GM12878 (cell line): ENCODE results near the gene PCDHB7. TPM values are rescaled to one million over a fixed set of nuclear protein-coding genes. Genes with fewer than 3 reads are reported as not detected.
"Not testable (repeated sequence)": the region's sequence is repeated elsewhere in the genome, so short reads cannot be mapped to it uniquely, and the experiment has no call there.

Source experiments
- ATAC-seq: fragments of 200-7000 bp; cut with Tn5 transposase; 3 replicates; pipeline ENCODE4 v1.9.1; 2020; ENCODE audit warnings: mild to moderate bottlenecking, moderate library complexity
- BruUV-seq: library from RNA; stranded (reverse); fragments of 400-500 nt; replicated peaks from 2 replicates; lab custom pipeline; 2021; lab: Mats Ljungman, UMichigan
- CTCF ChIA-PET: fragments of 300-600 bp; sonication (Branson Sonifier 250); formaldehyde crosslinking; extraction: SDS; loops from one replicate; lab custom pipeline; 2021; ENCODE audit warnings: inconsistent platforms; lab: Yijun Ruan, JAX
- POLR2A ChIA-PET: fragments of 350-600 bp; formaldehyde crosslinking; extraction: SDS; loops from one replicate; lab custom pipeline; 2021; ENCODE audit warnings: inconsistent platforms; lab: Charles Lee
- RAD21 ChIA-PET: fragments of 300-600 bp; sonication (Branson Sonifier 250); formaldehyde crosslinking; loops from one replicate; lab custom pipeline; 2023; ENCODE audit warnings: antibody characterized with exemption; ENCODE audit not compliant: unreplicated experiment; lab: Charles Lee
- SMC1A ChIA-PET: fragments of 300-600 bp; sonication (Branson Sonifier 250); formaldehyde crosslinking; loops from one replicate; lab custom pipeline; 2023; ENCODE audit not compliant: unreplicated experiment, uncharacterized antibody; lab: Charles Lee
- DNase-seq: peaks from one replicate; pipeline ENCODE4 v3.0.0-alpha.2; 2011; ENCODE audit warnings: low read depth, low spot score
- FAIRE-seq: peaks from 3 replicates; lab custom pipeline; 2011; peaks lifted over from hg19 to GRCh38; lab: Jason Lieb, UNC
- H2AFZ ChIP-seq: 2 replicates; pipeline ENCODE4 v1.6.0; 2011; ENCODE audit warnings: low read depth, low read length, control low read depth; ENCODE audit not compliant: control insufficient read depth
- H3K27ac ChIP-seq: 2 replicates; pipeline ENCODE4 v1.5.1; 2011; ENCODE audit warnings: control low read depth; ENCODE audit not compliant: control insufficient read depth, insufficient read depth
- H3K27me3 ChIP-seq, 2 experiments: replicated peaks in 1 of 2; 2 replicates each; pipeline versions ENCODE4 v1.6.0 to v1.6.1; 2011; ENCODE audit warnings: low read length in 1 of 2; ENCODE audit not compliant: control insufficient read depth in 2 of 2, insufficient read depth in 2 of 2
- H3K36me3 ChIP-seq, 2 experiments: 2 replicates each; pipeline ENCODE4 v1.5.1; 2011; ENCODE audit warnings: low read length in 1 of 2; ENCODE audit not compliant: control insufficient read depth in 2 of 2, insufficient read depth in 2 of 2
- H3K4me1 ChIP-seq: 2 replicates; pipeline ENCODE4 v1.6.1; 2011; ENCODE audit warnings: mild to moderate bottlenecking, low read length, moderate library complexity, mixed read lengths; ENCODE audit not compliant: control insufficient read depth, insufficient read depth
- H3K4me2 ChIP-seq: 2 replicates; pipeline ENCODE4 v1.6.0; 2011; ENCODE audit warnings: control low read depth; ENCODE audit not compliant: control insufficient read depth, insufficient read depth
- H3K4me3 ChIP-seq: fragments of 200-600 bp; sonication (generic); 2 replicates; pipeline ENCODE4 v1.5.1; 2016
- H3K79me2 ChIP-seq: 2 replicates; pipeline ENCODE4 v1.6.0; 2011; ENCODE audit warnings: low read length; ENCODE audit not compliant: control insufficient read depth, insufficient read depth
- H3K9ac ChIP-seq: 2 replicates; pipeline ENCODE4 v1.8.0; 2011; ENCODE audit warnings: low read length, control low read depth, mixed read lengths; ENCODE audit not compliant: control insufficient read depth, insufficient read depth
- H3K9me3 ChIP-seq: replicated peaks from 3 replicates; pipeline ENCODE4 v1.5.1; 2011; ENCODE audit warnings: mild to moderate bottlenecking, low read length; ENCODE audit not compliant: control insufficient read depth, insufficient read depth
- H4K20me1 ChIP-seq: 2 replicates; pipeline ENCODE4 v1.6.0; 2011; ENCODE audit not compliant: control insufficient read depth, insufficient read depth
- BMI1 ChIP-seq: fragments of 450-650 bp; IDR thresholded peaks from 2 replicates; pipeline ENCODE4 v1.6.1; 2016; ENCODE audit warnings: mild to moderate bottlenecking, moderate library complexity, borderline replicate concordance
- CBX5 ChIP-seq: sonication (generic); IDR thresholded peaks from 2 replicates; pipeline ENCODE4 v1.6.1; 2016; ENCODE audit warnings: low read depth, moderate library complexity, mild to moderate bottlenecking, inconsistent platforms
- SRF ChIP-seq, 2 experiments: IDR thresholded peaks; 2 replicates each; pipeline ENCODE4 v1.6.1; 2011; ENCODE audit warnings: low read depth in 2 of 2, low read length in 2 of 2, mild to moderate bottlenecking in 1 of 2, moderate library complexity in 1 of 2
- WGBS: methylation state at CpG from one replicate; pipeline ENCODE4 v1.1.6; 2016; ENCODE audit warnings: low lambda C conversion rate; ENCODE audit not compliant: insufficient replicate concordance, insufficient coverage; ENCODE audit errors: missing lambda C conversion rate; 5-methylcytosine and 5-hydroxymethylcytosine counted together
- in situ Hi-C: fragments of 300-500 bp; cut with MboI; formaldehyde crosslinking; loops from 9 replicates; pipeline ENCODE4 v1.14.3; 2018; ENCODE audit warnings: mixed read lengths
- intact Hi-C: fragments of 100-400 bp; cut with micrococcal nuclease; formaldehyde crosslinking; loops from one replicate; pipeline ENCODE4 v1.14.2; 2022; ENCODE audit not compliant: unreplicated experiment
- polyA plus RNA-seq, 11 experiments: library from polyadenylated mRNA; depleted of rRNA in 4 of 11; unstranded in 6 of 11; stranded (reverse) in 5 of 11; fragments of >200 nt; fragmentation: Nextera tagmentation in 4 of 11; fragmentation: Illumina TruSeq in 1 of 11; extraction: Ambion mirVana in 4 of 11; extraction: Trizol in 1 of 11; gene quantifications; 1 replicate in 1 of 11; 2 replicates in 10 of 11; pipeline versions ENCODE4 v1.2.1 to v1.2.3, GENCODE V29; 2011 to 2016; ENCODE audit warnings: inconsistent platforms in 2 of 11, missing spikeins in 2 of 11, low read depth in 1 of 11
- total RNA-seq, 4 experiments: library from RNA; depleted of rRNA in 3 of 4; stranded (reverse); fragments of >200 nt in 3 of 4; fragmentation: Illumina TruSeq in 1 of 4; extraction: Trizol in 1 of 4; gene quantifications; 2 replicates each; pipeline versions ENCODE4 v1.2.1 to v1.2.3, GENCODE V29; 2013 to 2021

The PCDHB7 gene
- total and polyA plus RNA-seq, 10 of the 15 experiments (the other 5 are each of a cell fraction or from before 2014, with no cell fraction given): not detected

DNA sequence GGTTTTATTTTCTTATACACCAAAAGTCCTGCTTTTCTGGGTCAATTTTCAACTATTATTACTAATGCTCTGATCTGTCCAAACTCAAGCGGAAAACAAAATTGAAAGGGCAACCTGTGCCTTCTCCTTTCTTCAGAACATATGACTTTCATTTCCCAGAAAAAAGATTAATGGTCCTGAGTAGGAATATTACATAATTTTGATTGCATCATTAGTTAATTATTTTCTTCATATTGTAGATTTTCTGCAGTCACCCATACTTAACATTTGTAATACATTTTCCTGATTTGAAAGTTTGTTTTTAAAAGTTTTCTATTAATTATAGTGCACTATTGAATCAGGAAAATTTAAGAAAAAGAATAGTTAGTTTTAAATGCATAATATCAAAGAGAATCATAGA is 3.5 kb downstream of the PCDHB7 start (continued):
- TF ChIP-seq BMI1: no peak
- TF ChIP-seq SRF (IDR thresholded peaks at IDR 0.05; ENCODE audit: low read depth in 2 of 2, low read length in 2 of 2): no peak
- no peak for TF ChIP-seq CBX5

DNA sequence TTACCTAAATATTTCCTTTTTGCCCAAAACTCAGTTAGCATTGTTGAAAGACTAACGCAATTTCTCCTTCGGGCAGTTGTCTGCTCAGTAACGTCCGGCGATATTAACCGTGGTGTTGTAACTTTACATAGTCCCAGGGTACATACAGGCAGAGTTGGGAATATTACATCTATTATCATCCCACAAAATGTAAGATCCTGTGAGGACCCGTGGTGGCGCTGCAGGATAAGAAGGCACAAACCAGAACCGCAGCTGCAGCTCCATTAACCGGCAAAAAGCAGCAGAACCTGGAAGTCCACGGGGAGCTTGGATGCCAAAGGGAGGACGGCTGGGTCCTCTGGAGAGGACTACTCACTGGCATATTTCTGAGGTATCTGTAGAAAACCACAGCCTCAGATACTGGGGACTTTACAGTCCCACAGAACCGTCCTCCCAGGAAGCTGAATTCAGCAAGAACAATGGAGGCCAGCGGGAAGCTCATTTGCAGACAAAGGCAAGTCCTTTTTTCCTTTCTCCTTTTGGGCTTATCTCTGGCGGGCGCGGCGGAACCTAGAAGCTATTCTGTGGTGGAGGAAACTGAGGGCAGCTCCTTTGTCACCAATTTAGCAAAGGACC is 5.2 kb downstream of the PCDHB7 start, which contains the start of gene PCDHB8:
PCDHB8 (plus strand) TSS at position 214 of the 615 bp plus-strand sequence; CDS start at position 459, 245 bp downstream.
- in situ Hi-C loops: loop anchor here (5.0 kb wide), 1 partner anchor 35 kb away; the partner anchor contains the start of gene PCDHB13
- H3K27ac ChIP-seq, H4K20me1 ChIP-seq, ATAC-seq, H3K4me3 ChIP-seq, SMC1A ChIA-PET, intact Hi-C loops, POLR2A ChIA-PET, CTCF ChIA-PET, H3K36me3 ChIP-seq, H3K9me3 ChIP-seq, BruUV-seq, DNase-seq, FAIRE-seq, H3K4me2 ChIP-seq, RAD21 ChIA-PET, H3K27me3 ChIP-seq, H3K4me1 ChIP-seq, H3K79me2 ChIP-seq, H3K9ac ChIP-seq, H2AFZ ChIP-seq: not testable (repeated sequence)
- WGBS: 26% methylated on average over 12 of the region's 18 CpGs

DNA sequence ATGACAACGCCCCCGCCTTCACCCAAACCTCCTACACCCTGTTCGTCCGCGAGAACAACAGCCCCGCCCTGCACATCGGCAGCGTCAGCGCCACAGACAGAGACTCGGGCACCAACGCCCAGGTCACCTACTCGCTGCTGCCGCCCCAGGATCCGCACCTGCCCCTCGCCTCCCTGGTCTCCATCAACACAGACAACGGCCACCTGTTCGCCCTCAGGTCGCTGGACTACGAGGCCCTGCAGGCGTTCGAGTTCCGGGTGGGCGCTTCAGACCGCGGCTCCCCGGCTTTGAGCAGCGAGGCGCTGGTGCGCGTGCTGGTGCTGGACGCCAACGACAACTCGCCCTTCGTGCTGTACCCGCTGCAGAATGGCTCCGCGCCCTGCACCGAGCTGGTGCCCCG is 6.9 kb downstream of the PCDHB7 start:
- FAIRE-seq, RAD21 ChIA-PET, H2AFZ ChIP-seq, H3K36me3 ChIP-seq, H3K79me2 ChIP-seq, H3K27ac ChIP-seq, POLR2A ChIA-PET, intact Hi-C loops, H3K9ac ChIP-seq, H3K27me3 ChIP-seq, H3K4me2 ChIP-seq, H3K9me3 ChIP-seq, H3K4me3 ChIP-seq, H3K4me1 ChIP-seq, H4K20me1 ChIP-seq, BruUV-seq, ATAC-seq, DNase-seq, CTCF ChIA-PET, SMC1A ChIA-PET: not testable (repeated sequence)
- in situ Hi-C loops: loop anchor here (5.0 kb wide), 1 partner anchor 33 kb away; the partner anchor contains the start of gene PCDHB13
- 65% methylated on average over 18 of the region's 39 CpGs for WGBS

DNA sequence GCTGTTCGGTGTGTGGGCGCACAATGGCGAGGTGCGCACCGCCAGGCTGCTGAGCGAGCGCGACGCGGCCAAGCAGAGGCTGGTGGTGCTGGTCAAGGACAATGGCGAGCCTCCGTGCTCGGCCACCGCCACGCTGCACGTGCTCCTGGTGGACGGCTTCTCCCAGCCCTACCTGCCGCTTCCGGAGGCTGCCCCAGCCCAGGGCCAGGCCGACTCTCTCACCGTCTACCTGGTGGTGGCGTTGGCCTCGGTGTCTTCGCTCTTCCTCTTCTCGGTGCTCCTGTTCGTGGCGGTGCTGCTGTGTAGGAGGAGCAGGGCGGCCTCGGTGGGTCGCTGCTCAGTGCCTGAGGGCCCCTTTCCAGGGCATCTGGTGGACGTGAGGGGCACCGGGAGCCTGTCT is 7.4 kb downstream of the PCDHB7 start:
- H3K79me2 ChIP-seq, H3K4me1 ChIP-seq, SMC1A ChIA-PET, FAIRE-seq, H4K20me1 ChIP-seq, H3K27ac ChIP-seq, H3K27me3 ChIP-seq, H3K36me3 ChIP-seq, BruUV-seq, DNase-seq, ATAC-seq, CTCF ChIA-PET, H3K9ac ChIP-seq, H2AFZ ChIP-seq, H3K9me3 ChIP-seq, H3K4me3 ChIP-seq, RAD21 ChIA-PET, POLR2A ChIA-PET, H3K4me2 ChIP-seq: not testable (repeated sequence)
- in situ Hi-C loops (loop anchor here (5.0 kb wide), 1 partner anchor 32 kb away; the partner anchor contains the start of gene PCDHB13), intact Hi-C loops (loop anchor here (10.0 kb wide), 1 partner anchor 385 kb away; no protein-coding TSS in a partner anchor)
- WGBS: 71% methylated on average over 26 of the region's 32 CpGs
